Measurements from ENCODE around the gene SDR42E1. TPM values are rescaled to one million over a fixed set of nuclear protein-coding genes. Genes with fewer than 3 reads are reported as not detected.
A peak's percentile ranks its signal among the peaks of the same experiment; 100 is the strongest.

Gene SDR42E1
- total and polyA plus RNA-seq, 4 donors = 1.9 to 6.5 (median 3.3) TPM

- DNase-seq (ENCODE audit: low spot score) = no peak
Measured at GRCh38 chr16:82031116-82032084, 20.1 kb upstream of the SDR42E1 start.

More at GRCh38 chr16:82031116-82032084, 20.1 kb upstream of the SDR42E1 start:
- Histone ChIP-seq H3K27ac (ENCODE audit: low read depth in 1 of 2, low read length in 2 of 2) (peak overlapping the region; percentile 1 to 4), H3K36me3 (ENCODE audit: control insufficient read depth in 4 of 4, insufficient read depth in 3 of 4, low read depth in 1 of 4, low read length in 3 of 4) (no peaks in the 10 kb centered on the region), H3K4me1 (ENCODE audit: control insufficient read depth in 4 of 4, insufficient read depth in 4 of 4, low read length in 3 of 4) (peaks cover 9 to 49% (median 34%) of the 10 kb centered on the region in 4 donors), H3K27me3 (ENCODE audit: control insufficient read depth in 4 of 4, insufficient read depth in 4 of 4, low read length in 3 of 4) (no peaks in the 10 kb centered on the region), H3K9ac (ENCODE audit: low read depth in 1 of 2, low read length in 2 of 2) (no peak overlapping the region), H3K4me3 (ENCODE audit: low read depth in 1 of 3, low read length in 3 of 3) (no peak overlapping the region), H3K9me3 (ENCODE audit: control insufficient read depth in 4 of 4, low read length in 3 of 4) (no peaks in the 10 kb centered on the region)
- TF ChIP-seq TAF1 (conservative IDR thresholded peaks at IDR 0.05) = no peak
- no peak for TF ChIP-seq GABPA (IDR thresholded peaks at IDR 0.05 in 1 of 2, conservative IDR thresholded peaks at IDR 0.05 in 1 of 2)
- TF ChIP-seq RAD21 (IDR thresholded peaks at IDR 0.05) = peak; percentile 93 to 94
- TF ChIP-seq EGR1 (IDR thresholded peaks at IDR 0.05; ENCODE audit: low read depth in 2 of 2) = no peak
- peak in 1 of 2 donors; percentile 7 for TF ChIP-seq JUND (IDR thresholded peaks at IDR 0.05)
- TF ChIP-seq HNF4G (IDR thresholded peaks at IDR 0.05) = peak; percentile 14
- no peak for TF ChIP-seq NR2F2 (IDR thresholded peaks at IDR 0.05)
- TF ChIP-seq CTCF (IDR thresholded peaks at IDR 0.05; ENCODE audit: low read depth, low read length, missing input control) = peak; percentile 69
- TF ChIP-seq SP1 (IDR thresholded peaks at IDR 0.05) = no peak
- no peak for TF ChIP-seq FOXA2 (IDR thresholded peaks at IDR 0.05)
- TF ChIP-seq ATF3 (IDR thresholded peaks at IDR 0.05) = no peak
- TF ChIP-seq ZBTB33 (IDR thresholded peaks at IDR 0.05) = no peak
- peak; percentile 6 to 11 for TF ChIP-seq RXRA (IDR thresholded peaks at IDR 0.05)
- TF ChIP-seq YY1 (IDR thresholded peaks at IDR 0.05) = peak; percentile 16
- TF ChIP-seq FOXA1 (IDR thresholded peaks at IDR 0.05) = no peak
- no peak for TF ChIP-seq REST (IDR thresholded peaks at IDR 0.05)
- no peak for TF ChIP-seq MAX (IDR thresholded peaks at IDR 0.05)
- TF ChIP-seq HNF4A (conservative IDR thresholded peaks at IDR 0.05) = peak; percentile 4 to 39
- WGBS = 51% methylated on average over 13 of the region's 13 CpGs
